ENCODE data around the gene RFNG. TPM values are rescaled to one million over a fixed set of nuclear protein-coding genes. Genes with fewer than 3 reads are reported as not detected.

RFNG gene
- polyA plus RNA-seq, 2 of the 4 experiments (the other 2 are of a cell fraction), result 8.4 to 25.7 TPM

DNA sequence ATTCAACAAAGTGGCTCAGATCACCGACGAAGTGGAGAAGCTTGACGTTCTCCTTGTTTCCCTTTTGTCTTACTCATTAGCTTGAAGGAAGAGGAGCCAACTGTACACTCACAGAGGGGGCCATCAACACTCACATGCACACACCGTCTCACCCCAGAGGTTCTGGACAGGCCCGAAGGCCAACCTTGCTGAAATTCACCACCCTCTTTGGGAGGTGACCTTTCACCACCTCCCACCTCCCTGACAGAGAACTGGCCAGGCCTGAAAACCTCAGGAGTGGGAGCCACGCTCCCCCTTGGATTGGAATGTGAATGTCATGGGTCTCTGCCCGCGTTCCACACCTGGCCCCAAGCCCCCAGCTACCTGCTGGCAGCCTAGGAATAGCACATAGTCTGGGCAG is 16.1 kb downstream of the RFNG start (continued):
- TF ChIP-seq FOSL2 (IDR thresholded peaks at IDR 0.05), result no peak
- TF ChIP-seq FOSL2 (CRISPR knock-in tag; IDR thresholded peaks at IDR 0.05), result no peak
- TF ChIP-seq, protein P1, sequence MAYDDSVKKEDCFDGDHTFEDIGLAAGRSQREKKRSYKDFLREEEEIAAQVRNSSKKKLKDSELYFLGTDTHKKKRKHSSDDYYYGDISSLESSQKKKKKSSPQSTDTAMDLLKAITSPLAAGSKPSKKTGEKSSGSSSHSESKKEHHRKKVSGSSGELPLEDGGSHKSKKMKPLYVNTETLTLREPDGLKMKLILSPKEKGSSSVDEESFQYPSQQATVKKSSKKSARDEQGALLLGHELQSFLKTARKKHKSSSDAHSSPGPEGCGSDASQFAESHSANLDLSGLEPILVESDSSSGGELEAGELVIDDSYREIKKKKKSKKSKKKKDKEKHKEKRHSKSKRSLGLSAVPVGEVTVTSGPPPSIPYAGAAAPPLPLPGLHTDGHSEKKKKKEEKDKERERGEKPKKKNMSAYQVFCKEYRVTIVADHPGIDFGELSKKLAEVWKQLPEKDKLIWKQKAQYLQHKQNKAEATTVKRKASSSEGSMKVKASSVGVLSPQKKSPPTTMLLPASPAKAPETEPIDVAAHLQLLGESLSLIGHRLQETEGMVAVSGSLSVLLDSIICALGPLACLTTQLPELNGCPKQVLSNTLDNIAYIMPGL (CRISPR knock-in tag; IDR thresholded peaks at IDR 0.05; ENCODE audit: borderline replicate concordance), result no peak
- TF ChIP-seq KDM5A (IDR thresholded peaks at IDR 0.05), result no peak

GRCh38 chr17:82034371-82035011 is 17.1 kb downstream of the RFNG start:
- CTCF ChIA-PET, result interaction anchor here (0.7 to 4.2 kb wide), 7 partner anchors 8 to 201 kb away, joined by 3 to 28 read pairs (median 5); partner anchors contain the start of gene NOTUM

DNA sequence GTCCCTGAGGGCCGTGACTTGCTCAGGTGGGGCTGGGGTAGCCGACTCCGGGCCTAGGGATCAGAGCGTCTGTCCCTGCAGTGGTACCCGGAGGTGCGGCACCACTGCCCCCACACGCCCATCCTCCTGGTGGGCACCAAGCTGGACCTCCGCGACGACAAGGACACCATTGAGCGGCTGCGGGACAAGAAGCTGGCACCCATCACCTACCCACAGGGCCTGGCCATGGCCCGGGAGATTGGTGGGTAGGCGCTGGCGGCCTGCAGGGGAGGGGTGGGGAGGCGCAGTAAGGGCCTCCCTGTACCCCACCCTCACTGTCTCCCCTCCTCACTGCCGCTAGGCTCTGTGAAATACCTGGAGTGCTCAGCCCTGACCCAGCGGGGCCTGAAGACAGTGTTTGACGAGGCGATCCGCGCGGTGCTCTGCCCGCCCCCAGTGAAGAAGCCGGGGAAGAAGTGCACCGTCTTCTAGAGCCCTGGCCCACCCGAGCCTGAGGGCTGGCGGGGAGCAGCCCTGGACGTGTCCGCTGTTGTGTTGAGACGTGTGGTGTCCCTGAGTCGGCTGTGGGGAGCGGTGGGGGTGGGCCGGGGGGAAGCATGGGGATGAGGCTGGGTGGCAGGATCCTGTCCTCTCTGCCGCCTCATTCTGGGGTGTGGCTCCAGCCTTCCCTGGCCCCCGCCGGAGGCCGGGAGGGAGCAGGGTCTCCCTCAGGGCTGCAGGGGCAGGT is 18.1 kb downstream of the RFNG start:
- CTCF ChIA-PET, result interaction anchor here (0.9 to 33.2 kb wide), 5 partner anchors 13 to 69 kb away, joined by 3 to 794 read pairs (median 16); partner anchors contain the start of genes CENPX, DUS1L, GPS1 and LRRC45
- FAIRE-seq, result no peak
- ATAC-seq, result no peak

More at GRCh38 chr17:82034371-82035011, 17.1 kb downstream of the RFNG start:
- 83% methylated on average over 22 of the region's 23 CpGs for WGBS (ENCODE audit: missing lambda C conversion rate)
- peaks cover 13% of the 10 kb centered on the region; the same call in 2 of the 3 replicates for H3K4me1 ChIP-seq
- H3K4me2 ChIP-seq, result no peak overlapping the region
- ATAC-seq, result no peak
- no peak overlapping the region for H3K4me3 ChIP-seq
- no peak for FAIRE-seq
- DNase-seq (ENCODE audit: low read depth in 1 of 2, low spot score in 1 of 2), result no peak
- POLR2A ChIA-PET, result no interaction called here
- TF ChIP-seq PHF8 (IDR thresholded peaks at IDR 0.05; ENCODE audit: borderline replicate concordance, low read depth), result no peak
- TF ChIP-seq NFE2L2 (conservative IDR thresholded peaks at IDR 0.05; ENCODE audit: low read length), result no peak
- no peak for TF ChIP-seq RAD21 (conservative IDR thresholded peaks at IDR 0.05 in 1 of 2, IDR thresholded peaks at IDR 0.05 in 1 of 2)
- TF ChIP-seq CTCF (IDR thresholded peaks at IDR 0.05), result no peak
- H3K27ac ChIP-seq, result no peak overlapping the region
- H3K9me3 ChIP-seq, result no peaks in the 10 kb centered on the region

More for the DNA sequence above, 18.1 kb downstream of the RFNG start:
- DNase-seq (ENCODE audit: low read depth in 1 of 2, low spot score in 1 of 2), result no peak
- POLR2A ChIA-PET, result no interaction called here
- no peaks in the 10 kb centered on the region for H3K9me3 ChIP-seq
- H3K4me2 ChIP-seq, result no peak overlapping the region
- no peak for TF ChIP-seq ZSCAN20 (CRISPR knock-in tag; IDR thresholded peaks at IDR 0.05)
- TF ChIP-seq FOSL2 (IDR thresholded peaks at IDR 0.05), result no peak
- no peak for TF ChIP-seq FOSL2 (CRISPR knock-in tag; IDR thresholded peaks at IDR 0.05)
- TF ChIP-seq TP53 (CRISPR knock-in tag; IDR thresholded peaks at IDR 0.05), result no peak
- no peak for TF ChIP-seq TFCP2L1 (CRISPR knock-in tag; IDR thresholded peaks at IDR 0.05)
- TF ChIP-seq CEBPB (IDR thresholded peaks at IDR 0.05), result no peak
- no peak for TF ChIP-seq NR3C1 (IDR thresholded peaks at IDR 0.05)
- no peak for TF ChIP-seq ZFP36 (IDR thresholded peaks at IDR 0.05; ENCODE audit: borderline replicate concordance, partially characterized antibody)
- TF ChIP-seq, protein P2, sequence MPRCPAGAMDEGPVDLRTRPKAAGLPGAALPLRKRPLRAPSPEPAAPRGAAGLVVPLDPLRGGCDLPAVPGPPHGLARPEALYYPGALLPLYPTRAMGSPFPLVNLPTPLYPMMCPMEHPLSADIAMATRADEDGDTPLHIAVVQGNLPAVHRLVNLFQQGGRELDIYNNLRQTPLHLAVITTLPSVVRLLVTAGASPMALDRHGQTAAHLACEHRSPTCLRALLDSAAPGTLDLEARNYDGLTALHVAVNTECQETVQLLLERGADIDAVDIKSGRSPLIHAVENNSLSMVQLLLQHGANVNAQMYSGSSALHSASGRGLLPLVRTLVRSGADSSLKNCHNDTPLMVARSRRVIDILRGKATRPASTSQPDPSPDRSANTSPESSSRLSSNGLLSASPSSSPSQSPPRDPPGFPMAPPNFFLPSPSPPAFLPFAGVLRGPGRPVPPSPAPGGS (IDR thresholded peaks at IDR 0.05), result no peak
- no peak for TF ChIP-seq MAFK (IDR thresholded peaks at IDR 0.05; ENCODE audit: partially characterized antibody)
- no peak for TF ChIP-seq MAX (IDR thresholded peaks at IDR 0.05)
- TF ChIP-seq, protein P1 (CRISPR knock-in tag; IDR thresholded peaks at IDR 0.05; ENCODE audit: borderline replicate concordance), result no peak
- no peak for TF ChIP-seq RARB (CRISPR knock-in tag; IDR thresholded peaks at IDR 0.05)
- TF ChIP-seq FOXS1 (CRISPR knock-in tag; IDR thresholded peaks at IDR 0.05), result no peak
- TF ChIP-seq RNF2 (IDR thresholded peaks at IDR 0.05; ENCODE audit: borderline replicate concordance, low read depth), result no peak
- TF ChIP-seq HDAC2 (IDR thresholded peaks at IDR 0.05), result no peak
- TF ChIP-seq SREBF2 (IDR thresholded peaks at IDR 0.05), result no peak
- TF ChIP-seq MAZ (IDR thresholded peaks at IDR 0.05; ENCODE audit: borderline replicate concordance, low read depth, low read length), result no peak
- no peak overlapping the region for H3K27ac ChIP-seq
- 90% methylated on average over 23 of the region's 38 CpGs for WGBS (ENCODE audit: missing lambda C conversion rate)
- no peak overlapping the region for H3K4me3 ChIP-seq
- peaks cover 13% of the 10 kb centered on the region; the same call in 2 of the 3 replicates for H3K4me1 ChIP-seq

Data from A549 (cell line).